GM19463 (cell line): Measurements from ENCODE around the gene SNRPD3.
"Not testable (repeated sequence)": the region's sequence is repeated elsewhere in the genome, so short reads cannot be mapped to it uniquely, and the experiment has no call there.

Experiments used
- ATAC-seq: cut with Tn5 transposase; IDR thresholded peaks from one replicate; pipeline ENCODE4 v1.9.1; 2021; ENCODE audit warnings: mild to moderate bottlenecking, moderate library complexity; ENCODE audit not compliant: unreplicated experiment

SNRPD3 gene

GRCh38 chr22:24606340-24606739 lies 50.5 kb downstream of the SNRPD3 start:
- ATAC-seq: not testable (repeated sequence)

- ATAC-seq: peak; percentile 57
Observed at GRCh38 chr22:24607429-24607983, 51.7 kb downstream of the SNRPD3 start.

GRCh38 chr22:24608327-24608726 lies 52.5 kb downstream of the SNRPD3 start:
- not testable (repeated sequence) for ATAC-seq

DNA sequence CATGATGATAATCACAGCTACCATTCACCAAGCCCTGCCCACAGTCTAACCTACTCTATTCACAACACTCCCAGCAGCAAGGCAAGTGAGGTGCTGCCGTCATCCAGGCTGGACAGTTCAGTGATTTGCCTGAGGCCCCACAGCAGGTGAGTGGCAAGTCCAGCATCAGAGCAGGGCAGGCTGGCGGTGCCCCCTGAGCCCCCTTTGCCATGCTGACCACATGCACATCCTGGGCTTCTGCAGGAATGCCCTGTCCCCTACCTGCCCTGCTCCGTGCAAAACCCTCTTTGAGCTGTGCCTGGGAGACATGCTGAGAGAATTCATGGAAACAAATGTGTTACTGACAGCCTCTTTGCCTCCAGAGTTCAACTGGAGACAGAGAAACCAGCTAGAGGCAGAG lies 54.1 kb downstream of the SNRPD3 start:
- ATAC-seq: not testable (repeated sequence)

DNA sequence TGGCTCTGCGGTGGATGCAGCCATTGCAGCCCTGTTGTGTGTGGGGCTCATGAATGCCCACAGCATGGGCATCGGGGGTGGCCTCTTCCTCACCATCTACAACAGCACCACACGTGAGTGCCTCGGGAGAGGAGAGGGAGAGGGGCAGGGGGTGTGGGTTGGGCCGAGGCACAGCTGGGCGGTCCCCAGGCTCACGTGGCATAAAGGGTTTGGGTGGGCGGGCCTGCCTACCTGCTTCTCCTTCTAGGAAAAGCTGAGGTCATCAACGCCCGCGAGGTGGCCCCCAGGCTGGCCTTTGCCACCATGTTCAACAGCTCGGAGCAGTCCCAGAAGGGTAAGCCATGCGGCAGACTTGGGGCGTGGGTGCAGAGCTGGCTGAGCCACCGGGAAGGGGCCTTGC lies 59.0 kb downstream of the SNRPD3 start:
- ATAC-seq: not testable (repeated sequence)

GRCh38 chr22:24621244-24621643 lies 65.4 kb downstream of the SNRPD3 start:
- not testable (repeated sequence) for ATAC-seq

DNA sequence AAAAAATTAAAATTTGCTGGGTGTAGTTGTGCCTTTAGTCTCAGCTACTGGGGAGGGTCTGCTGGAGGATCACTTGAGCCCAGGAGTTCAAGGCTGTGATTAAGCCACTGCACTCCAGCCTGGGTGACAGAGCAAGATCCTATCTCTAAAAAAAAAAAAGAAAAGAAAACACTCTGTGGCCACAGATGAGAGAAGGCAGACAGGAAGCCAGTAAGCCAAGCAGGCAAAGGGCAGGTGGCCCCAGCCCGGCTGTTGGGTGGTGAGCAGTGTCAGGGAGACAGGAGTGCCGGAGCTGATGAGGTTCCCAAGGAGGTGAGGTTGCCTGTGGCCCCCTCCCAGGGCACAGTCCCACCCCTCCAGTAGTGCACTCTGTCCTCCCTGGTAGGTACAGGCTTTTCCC lies 66.8 kb downstream of the SNRPD3 start:
- not testable (repeated sequence) for ATAC-seq
